ENCODE data around the gene EARS2.

- TF ChIP-seq MXI1 (conservative IDR thresholded peaks at IDR 0.05; ENCODE audit: poor library complexity, severe bottlenecking), result no peak
- no peak for TF ChIP-seq CTCF (IDR thresholded peaks at IDR 0.05; ENCODE audit: poor library complexity, severe bottlenecking)
- no peak for TF ChIP-seq REST (IDR thresholded peaks at IDR 0.05; ENCODE audit: borderline replicate concordance)
- TF ChIP-seq POLR2AphosphoS5 (IDR thresholded peaks at IDR 0.05), result no peak
- TF ChIP-seq EZH2 (IDR thresholded peaks at IDR 0.05; ENCODE audit: borderline replicate concordance, insufficient read depth, low read length, poor library complexity, severe bottlenecking), result no peak
- TF ChIP-seq RAD21 (conservative IDR thresholded peaks at IDR 0.05), result no peak
- TF ChIP-seq EP300 (conservative IDR thresholded peaks at IDR 0.05; ENCODE audit: poor library complexity, severe bottlenecking), result no peak
Measured at GRCh38 chr16:23573817-23574216, 16.7 kb upstream of the EARS2 start.
